ENCODE results near the gene OR4D2.

Gene OR4D2

GRCh38 chr17:58147930-58148434 lies 18.8 kb upstream of the OR4D2 start, which contains the start of gene OR4D1:
Gene OR4D1 (plus strand): TSS chr17:58148384. CDS start chr17:58155154, 6,770 bp downstream.
- Histone ChIP-seq H3K9me3 (ENCODE audit: control insufficient read depth, low read length) (peaks cover 9% of the 10 kb centered on the region), H3K4me3 (ENCODE audit: extremely low read depth, insufficient read depth, low read length, poor library complexity, severe bottlenecking) (no peak within 1 kb of the TSS), H3K4me1 (ENCODE audit: control insufficient read depth, insufficient read depth, low read length, poor library complexity, severe bottlenecking) (no peaks in the 10 kb centered on the region), H3K27ac (ENCODE audit: low read depth, low read length, severe bottlenecking) (no peak within 1 kb of the TSS), H3K36me3 (ENCODE audit: control insufficient read depth, insufficient read depth, low read length) (no peaks in the 10 kb centered on the region)
- WGBS, 2 experiments (ENCODE audit: insufficient coverage in 2 of 2), result 55% methylated on average over 1 of the region's 1 CpG; no CpG with 5 or more reads in 1 of the 2 experiments

DNA sequence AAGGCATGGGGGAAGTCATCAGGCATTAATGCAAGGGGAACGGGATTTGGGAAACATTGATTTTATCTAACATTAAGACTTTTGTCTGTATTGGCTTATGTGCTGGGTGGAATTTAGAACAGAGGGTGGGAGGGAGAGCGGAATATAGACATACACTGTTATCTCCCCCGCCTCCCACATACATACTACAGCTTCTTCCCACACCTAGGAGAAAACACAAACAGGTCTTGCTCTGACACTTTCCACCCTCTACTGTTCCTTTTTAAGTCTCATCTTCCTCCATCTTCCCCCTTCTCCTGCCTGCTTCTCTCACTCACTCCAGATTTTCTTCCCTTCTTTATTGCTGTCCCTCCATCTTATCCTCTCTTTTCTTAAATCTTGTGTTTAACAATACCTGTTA lies 18.2 kb upstream of the OR4D2 start:
- H3K36me3 ChIP-seq (ENCODE audit: control insufficient read depth, insufficient read depth, low read length), result no peaks in the 10 kb centered on the region
- H3K4me1 ChIP-seq (ENCODE audit: control insufficient read depth, insufficient read depth, low read length, poor library complexity, severe bottlenecking), result no peaks in the 10 kb centered on the region
- H3K4me3 ChIP-seq (ENCODE audit: extremely low read depth, insufficient read depth, low read length, poor library complexity, severe bottlenecking), result no peak overlapping the region
- H3K27ac ChIP-seq (ENCODE audit: low read depth, low read length, severe bottlenecking), result no peak overlapping the region
- H3K9me3 ChIP-seq (ENCODE audit: control insufficient read depth, low read length), result peaks cover 8% of the 10 kb centered on the region
- 80% methylated on average over 1 of the region's 3 CpGs; no CpG with 5 or more reads in 1 of the 2 experiments for WGBS, 2 experiments (ENCODE audit: insufficient coverage in 2 of 2)

GRCh38 chr17:58150394-58150793 lies 16.4 kb upstream of the OR4D2 start:
- no peaks in the 10 kb centered on the region for H3K9me3 ChIP-seq (ENCODE audit: control insufficient read depth, low read length)
- H3K4me3 ChIP-seq (ENCODE audit: extremely low read depth, insufficient read depth, low read length, poor library complexity, severe bottlenecking), result no peak overlapping the region
- H3K4me1 ChIP-seq (ENCODE audit: control insufficient read depth, insufficient read depth, low read length, poor library complexity, severe bottlenecking), result no peaks in the 10 kb centered on the region
- WGBS, 2 experiments (ENCODE audit: insufficient coverage in 2 of 2), result 59 to 67% methylated on average over 3 to 6 of the region's 6 CpGs
- no peaks in the 10 kb centered on the region for H3K36me3 ChIP-seq (ENCODE audit: control insufficient read depth, insufficient read depth, low read length)
- H3K27ac ChIP-seq (ENCODE audit: low read depth, low read length, severe bottlenecking), result no peak overlapping the region

DNA sequence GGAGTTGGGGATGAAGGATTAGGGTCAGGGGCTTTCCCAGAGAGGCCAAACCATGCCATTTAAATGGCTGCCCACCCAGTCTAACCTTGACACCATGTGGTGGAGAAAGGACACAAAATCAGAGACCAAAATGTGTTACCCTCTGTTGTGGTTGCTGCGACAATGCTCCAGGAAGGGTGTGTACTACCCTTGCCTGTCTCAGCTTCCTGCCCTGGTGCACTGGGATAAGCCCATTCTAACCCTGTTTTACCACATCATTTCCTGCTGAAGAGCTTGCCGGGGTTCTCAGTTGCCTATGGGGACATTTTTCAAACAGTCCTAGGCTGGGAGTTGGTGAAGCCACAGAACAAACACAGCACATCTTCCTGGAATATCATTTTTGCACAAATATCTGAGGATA lies 13.7 kb upstream of the OR4D2 start:
- Histone ChIP-seq H3K36me3 (ENCODE audit: control insufficient read depth, insufficient read depth, low read length) (no peaks in the 10 kb centered on the region), H3K27ac (ENCODE audit: low read depth, low read length, severe bottlenecking) (no peak overlapping the region), H3K4me1 (ENCODE audit: control insufficient read depth, insufficient read depth, low read length, poor library complexity, severe bottlenecking) (no peaks in the 10 kb centered on the region), H3K4me3 (ENCODE audit: extremely low read depth, insufficient read depth, low read length, poor library complexity, severe bottlenecking) (no peak overlapping the region), H3K9me3 (ENCODE audit: control insufficient read depth, low read length) (no peaks in the 10 kb centered on the region)
- WGBS, 2 experiments (ENCODE audit: insufficient coverage in 2 of 2), result 75 to 82% methylated on average over 1 to 2 of the region's 2 CpGs

DNA sequence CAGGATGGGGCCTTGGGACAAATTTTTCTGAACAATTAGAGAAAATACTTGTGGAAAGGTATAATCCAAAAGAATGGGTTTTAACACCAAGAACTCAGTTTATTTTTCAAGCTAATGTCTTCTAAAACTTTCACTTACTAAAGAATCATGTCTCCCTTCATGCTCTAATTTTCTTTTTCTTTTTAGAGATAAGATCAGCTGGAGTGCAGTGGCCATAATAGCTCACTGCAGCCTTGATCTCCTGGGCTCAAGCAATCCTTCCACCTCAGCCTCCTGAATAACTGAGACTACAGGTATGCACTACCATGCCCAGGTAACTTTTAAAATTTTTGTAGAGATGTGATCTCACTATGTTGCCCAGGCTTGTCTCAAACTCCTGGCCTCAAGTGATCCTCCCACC lies 13.1 kb upstream of the OR4D2 start:
- H3K36me3 ChIP-seq (ENCODE audit: control insufficient read depth, insufficient read depth, low read length), result no peaks in the 10 kb centered on the region
- H3K27ac ChIP-seq (ENCODE audit: low read depth, low read length, severe bottlenecking), result no peak overlapping the region
- H3K9me3 ChIP-seq (ENCODE audit: control insufficient read depth, low read length), result no peaks in the 10 kb centered on the region
- H3K4me1 ChIP-seq (ENCODE audit: control insufficient read depth, insufficient read depth, low read length, poor library complexity, severe bottlenecking), result no peaks in the 10 kb centered on the region
- no peak overlapping the region for H3K4me3 ChIP-seq (ENCODE audit: extremely low read depth, insufficient read depth, low read length, poor library complexity, severe bottlenecking)

DNA sequence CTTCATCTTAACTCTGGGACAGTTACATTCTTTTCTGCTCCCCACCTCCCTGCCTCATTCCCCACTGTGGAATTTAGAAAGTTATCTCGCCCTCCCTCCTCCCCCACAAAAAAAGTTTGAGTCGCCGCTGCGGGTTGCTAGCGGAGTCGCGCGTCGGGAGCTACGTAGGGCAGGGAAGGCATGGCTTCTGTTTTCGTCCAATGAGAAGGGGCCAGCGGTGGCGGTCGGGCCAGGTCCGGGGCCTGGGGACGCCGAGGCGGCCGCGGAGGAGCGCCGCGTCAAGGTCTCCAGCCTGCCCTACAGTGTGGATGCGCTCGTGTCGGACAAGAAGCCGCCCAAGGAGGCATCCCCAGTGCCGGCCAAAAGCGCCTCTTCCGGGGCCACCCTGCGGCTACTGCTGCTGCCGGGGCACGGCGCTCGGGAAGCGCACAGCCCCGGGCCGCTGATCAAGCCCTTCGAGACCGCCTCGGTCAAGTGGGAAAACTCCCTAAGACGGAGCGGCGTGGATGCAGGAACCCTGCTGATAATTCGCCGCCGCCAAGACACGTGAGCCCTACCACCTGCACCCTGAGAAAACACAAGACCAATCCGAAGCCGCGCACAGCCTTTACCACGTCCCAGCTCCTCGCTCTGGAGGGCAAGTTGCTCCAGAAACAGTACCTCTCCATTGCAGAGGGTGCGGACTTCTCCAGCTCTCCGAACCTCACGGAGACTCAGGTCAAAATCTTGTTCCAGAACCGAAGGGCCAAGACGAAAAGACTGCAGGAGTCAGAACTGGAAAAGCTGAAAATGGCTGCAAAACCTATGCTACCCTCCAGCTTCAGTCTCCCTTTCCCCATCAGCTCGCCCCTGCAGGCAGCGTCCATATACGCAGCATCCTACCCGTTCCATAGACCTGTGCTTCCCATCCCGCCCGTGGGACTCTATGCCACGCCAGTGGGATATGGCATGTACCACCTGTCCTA lies 9.7 kb upstream of the OR4D2 start:
- Histone ChIP-seq H3K4me3 (ENCODE audit: extremely low read depth, insufficient read depth, low read length, poor library complexity, severe bottlenecking) (peak overlapping the region; percentile 36), H3K36me3 (ENCODE audit: control insufficient read depth, insufficient read depth, low read length) (no peaks in the 10 kb centered on the region), H3K4me1 (ENCODE audit: control insufficient read depth, insufficient read depth, low read length, poor library complexity, severe bottlenecking) (no peaks in the 10 kb centered on the region), H3K9me3 (ENCODE audit: control insufficient read depth, low read length) (no peaks in the 10 kb centered on the region), H3K27ac (ENCODE audit: low read depth, low read length, severe bottlenecking) (no peak overlapping the region)
- WGBS, 2 experiments (ENCODE audit: insufficient coverage in 2 of 2), result 1% methylated on average over 51 to 60 of the region's 65 CpGs

GRCh38 chr17:58158181-58158580 lies 8.6 kb upstream of the OR4D2 start:
- H3K27ac ChIP-seq (ENCODE audit: low read depth, low read length, severe bottlenecking), result no peak overlapping the region
- no peaks in the 10 kb centered on the region for H3K9me3 ChIP-seq (ENCODE audit: control insufficient read depth, low read length)
- no peaks in the 10 kb centered on the region for H3K4me1 ChIP-seq (ENCODE audit: control insufficient read depth, insufficient read depth, low read length, poor library complexity, severe bottlenecking)
- no peak overlapping the region for H3K4me3 ChIP-seq (ENCODE audit: extremely low read depth, insufficient read depth, low read length, poor library complexity, severe bottlenecking)
- H3K36me3 ChIP-seq (ENCODE audit: control insufficient read depth, insufficient read depth, low read length), result no peaks in the 10 kb centered on the region
- no CpG with 5 or more reads among the region's 2 CpGs for WGBS, 2 experiments (ENCODE audit: insufficient coverage in 2 of 2)

DNA sequence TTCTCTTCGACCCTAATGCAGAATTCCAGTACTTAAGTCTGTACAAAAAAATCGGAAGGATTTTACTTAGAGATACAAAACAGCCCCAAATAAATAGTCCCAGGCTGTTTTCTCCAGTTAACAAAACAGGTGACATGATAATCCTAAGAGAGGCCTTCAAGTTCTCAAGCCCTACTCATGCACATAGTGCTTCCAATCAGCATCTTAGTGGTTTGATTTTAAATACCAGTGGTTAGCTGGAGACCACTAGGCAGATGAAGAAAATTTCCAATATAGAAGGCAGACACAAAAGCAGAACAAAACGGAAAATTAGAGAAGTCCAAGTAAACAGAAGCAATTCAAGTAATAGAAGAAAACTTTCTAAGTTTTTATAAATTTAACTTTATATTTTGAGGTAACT lies 5.2 kb upstream of the OR4D2 start:
- no peaks in the 10 kb centered on the region for H3K9me3 ChIP-seq (ENCODE audit: control insufficient read depth, low read length)
- H3K27ac ChIP-seq (ENCODE audit: low read depth, low read length, severe bottlenecking), result no peak overlapping the region
- 60 to 69% methylated on average over 1 to 2 of the region's 3 CpGs for WGBS, 2 experiments (ENCODE audit: insufficient coverage in 2 of 2)
- H3K4me3 ChIP-seq (ENCODE audit: extremely low read depth, insufficient read depth, low read length, poor library complexity, severe bottlenecking), result no peak overlapping the region
- no peaks in the 10 kb centered on the region for H3K36me3 ChIP-seq (ENCODE audit: control insufficient read depth, insufficient read depth, low read length)
- H3K4me1 ChIP-seq (ENCODE audit: control insufficient read depth, insufficient read depth, low read length, poor library complexity, severe bottlenecking), result no peaks in the 10 kb centered on the region

DNA sequence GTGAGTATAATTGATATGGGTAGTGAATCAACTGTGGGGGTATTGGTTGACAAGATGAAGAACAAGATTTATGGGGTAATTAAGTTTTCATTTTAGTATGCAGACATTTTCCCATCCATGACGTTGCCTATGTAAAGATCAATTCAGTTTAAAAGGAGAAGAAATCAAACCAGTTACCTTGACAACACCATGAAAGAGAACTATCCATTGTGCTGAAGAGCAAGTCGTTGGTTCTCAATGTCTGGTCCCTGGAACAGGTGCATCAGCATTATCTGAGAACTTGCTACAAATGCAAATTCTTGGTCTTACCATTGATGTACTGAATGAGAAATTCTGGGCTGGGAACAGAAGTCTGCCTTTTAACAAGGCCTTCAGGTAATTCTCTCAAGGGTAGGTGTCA lies 801 bp upstream of the OR4D2 start:
- H3K27ac ChIP-seq (ENCODE audit: low read depth, low read length, severe bottlenecking), result no peak overlapping the region
- no peaks in the 10 kb centered on the region for H3K36me3 ChIP-seq (ENCODE audit: control insufficient read depth, insufficient read depth, low read length)
- 19% methylated on average over 2 of the region's 2 CpGs; no CpG with 5 or more reads in 1 of the 2 experiments for WGBS, 2 experiments (ENCODE audit: insufficient coverage in 2 of 2)
- no peaks in the 10 kb centered on the region for H3K9me3 ChIP-seq (ENCODE audit: control insufficient read depth, low read length)
- H3K4me1 ChIP-seq (ENCODE audit: control insufficient read depth, insufficient read depth, low read length, poor library complexity, severe bottlenecking), result no peaks in the 10 kb centered on the region
- no peak overlapping the region for H3K4me3 ChIP-seq (ENCODE audit: extremely low read depth, insufficient read depth, low read length, poor library complexity, severe bottlenecking)

DNA sequence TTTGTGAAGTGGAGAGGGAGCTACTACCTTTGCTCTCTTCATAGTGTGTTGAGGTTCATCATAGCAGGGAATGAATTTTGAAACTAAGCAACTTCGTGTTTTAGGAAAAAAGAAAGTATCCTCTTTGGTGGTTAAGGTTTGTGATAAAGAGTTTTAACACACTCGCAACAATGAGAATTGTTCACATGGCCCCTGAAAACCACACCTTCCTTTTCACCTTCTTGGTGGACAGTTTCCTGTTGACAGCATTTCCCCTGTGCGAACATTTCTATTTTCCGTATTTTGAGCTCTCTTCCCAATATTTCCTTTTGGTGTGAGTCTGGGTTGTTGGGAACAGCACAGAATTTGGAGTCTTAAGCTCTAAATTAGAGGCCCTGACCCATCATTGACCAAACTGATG lies 3.8 kb downstream of the OR4D2 start:
- H3K4me3 ChIP-seq (ENCODE audit: extremely low read depth, insufficient read depth, low read length, poor library complexity, severe bottlenecking), result no peak overlapping the region
- no peaks in the 10 kb centered on the region for H3K36me3 ChIP-seq (ENCODE audit: control insufficient read depth, insufficient read depth, low read length)
- no peaks in the 10 kb centered on the region for H3K9me3 ChIP-seq (ENCODE audit: control insufficient read depth, low read length)
- 83% methylated on average over 1 of the region's 4 CpGs; no CpG with 5 or more reads in 1 of the 2 experiments for WGBS, 2 experiments (ENCODE audit: insufficient coverage in 2 of 2)
- no peak overlapping the region for H3K27ac ChIP-seq (ENCODE audit: low read depth, low read length, severe bottlenecking)
- no peaks in the 10 kb centered on the region for H3K4me1 ChIP-seq (ENCODE audit: control insufficient read depth, insufficient read depth, low read length, poor library complexity, severe bottlenecking)
